Measurements from ENCODE around the gene SMS.

The SMS gene

GRCh38 chrX:22043872-22044271, 103.4 kb downstream of the SMS start:
- DNase-seq = no peak

Measured in NCI-H2171 (cell line).